Kidney (tissue), 14 donors: ENCODE data around the gene C9orf78. TPM values are rescaled to one million over a fixed set of nuclear protein-coding genes. Genes with fewer than 3 reads are reported as not detected.

ENCODE experiments used
- DNase-seq, 5 donors: peaks; one replicate each; pipeline ENCODE4 v3.0.0-alpha.2; 2013 to 2020
- FAIRE-seq: peaks from 2 replicates; lab custom pipeline; 2012; peaks lifted over from hg19 to GRCh38; lab: Jason Lieb, UNC
- H3K27ac ChIP-seq, 2 donors: one replicate each; pipeline ENCODE4 v1.7.0; 2013; ENCODE audit warnings: low read depth in 2 of 2, low read length in 2 of 2, inconsistent platforms in 1 of 2
- H3K27me3 ChIP-seq: one replicate; pipeline ENCODE4 v1.7.1; 2013; ENCODE audit warnings: low read length, inconsistent platforms; ENCODE audit not compliant: control insufficient read depth, insufficient read depth
- H3K36me3 ChIP-seq, 3 donors: one replicate each; pipeline versions ENCODE4 v1.7.0 to v1.7.1; 2013; ENCODE audit warnings: low read length in 3 of 3, control low read depth in 1 of 3, inconsistent platforms in 1 of 3; ENCODE audit not compliant: insufficient read depth in 3 of 3, control insufficient read depth in 2 of 3
- H3K4me1 ChIP-seq, 3 donors: one replicate each; pipeline versions ENCODE4 v1.7.0 to v1.7.1; 2013; ENCODE audit warnings: low read length in 3 of 3, inconsistent platforms in 1 of 3, low read depth in 1 of 3; ENCODE audit not compliant: control insufficient read depth in 2 of 3, insufficient read depth in 2 of 3
- H3K4me3 ChIP-seq, 3 donors: one replicate each; pipeline versions ENCODE4 v1.7.0 to v1.8.1; 2013; ENCODE audit warnings: low read length in 3 of 3, control low read depth in 1 of 3, inconsistent platforms in 1 of 3
- H3K9ac ChIP-seq, 3 donors: one replicate each; pipeline versions ENCODE4 v1.7.0 to v1.7.1; 2013; ENCODE audit warnings: low read length in 3 of 3, control low read depth in 1 of 3, inconsistent platforms in 1 of 3
- H3K9me3 ChIP-seq, 3 donors: one replicate each; pipeline versions ENCODE4 v1.7.0 to v1.7.1; 2013; ENCODE audit warnings: low read length in 3 of 3, control low read depth in 1 of 3, inconsistent platforms in 1 of 3; ENCODE audit not compliant: control insufficient read depth in 2 of 3, insufficient read depth in 1 of 3
- CTCF ChIP-seq: IDR thresholded peaks from 3 replicates; pipeline ENCODE4 v1.5.1; 2012; ENCODE audit warnings: mild to moderate bottlenecking, moderate library complexity, borderline replicate concordance; ENCODE audit not compliant: insufficient read depth; ENCODE audit errors: extremely low read depth
- intact Hi-C: fragments of 100-400 bp; cut with DNase I; formaldehyde crosslinking; loops from one replicate; pipeline ENCODE4 v1.11.1; 2022
- polyA plus RNA-seq: library from polyadenylated mRNA; stranded (reverse); fragments of 350-450 nt; fragmentation: Illumina TruSeq; extraction: RNeasy Lipid Tissue Mini Kit (QIAGEN cat#74804); gene quantifications from one replicate; pipeline ENCODE4 v1.2.3, GENCODE V29; 2014; ENCODE audit warnings: low read depth, low replicate concordance; ENCODE audit not compliant: insufficient read depth
- total RNA-seq: library from RNA; stranded (reverse); fragmentation: NEBNext Ultra II Directional; extraction: Animal tissue kit (Norgen Biotek cat#: 25700); gene quantifications from one replicate; pipeline ENCODE4 v1.2.1, GENCODE V29; 2021
- donor health status: control.
- donor health status: control.
- donor health status: control.
- donor health status: control.
- donor health status: control.
- donor health status: DM: yes; HTN: yes; CAD: no.
- donor health status: Normal renal cell carcinoma (clear cell type).

C9orf78 gene
- total and polyA plus RNA-seq, 2 donors from 2014 or later: 39.7 to 62.1 TPM

DNA sequence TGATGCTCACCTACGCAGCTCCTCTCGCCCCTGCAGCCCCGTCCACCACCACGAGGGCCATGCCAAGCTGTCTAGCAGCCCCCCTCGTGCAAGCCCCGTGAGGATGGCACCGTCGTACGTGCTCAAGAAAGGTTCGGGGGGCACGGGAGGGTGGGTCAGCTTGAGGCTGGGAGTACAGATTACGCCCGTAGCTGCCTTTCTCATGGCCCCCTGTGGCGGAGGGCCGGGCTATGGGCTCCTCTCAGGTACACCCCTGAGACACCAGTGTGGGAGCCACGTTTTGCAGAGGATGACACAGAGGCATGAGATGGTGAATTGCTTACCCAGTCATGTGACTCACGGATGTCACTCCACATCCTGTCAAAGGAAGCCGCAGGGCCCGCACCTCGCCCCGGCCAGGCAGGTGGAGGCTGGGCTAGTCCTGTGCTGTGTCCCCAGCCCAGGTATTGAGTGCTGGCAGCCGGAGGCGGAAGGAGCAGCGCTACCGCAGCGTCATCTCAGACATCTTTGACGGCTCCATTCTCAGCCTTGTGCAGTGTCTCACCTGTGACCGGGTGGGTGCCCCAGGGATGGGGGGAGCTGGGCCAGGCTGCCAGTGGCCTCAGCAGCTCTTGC, 33.9 kb upstream of the C9orf78 start:
- Histone ChIP-seq H3K27me3 (no peaks in the 10 kb centered on the region), H3K9me3 (no peaks in the 10 kb centered on the region), H3K9ac (no peak overlapping the region), H3K4me3 (no peak overlapping the region), H3K4me1 (no peaks in the 10 kb centered on the region), H3K36me3 (peaks cover 0 to 16% (median 6%) of the 10 kb centered on the region in 3 donors), H3K27ac (no peak overlapping the region)
- FAIRE-seq (no peak), DNase-seq (peak in 1 of 5 donors; percentile 87)
- intact Hi-C loops: no loop called here
- no peak for TF ChIP-seq CTCF

DNA sequence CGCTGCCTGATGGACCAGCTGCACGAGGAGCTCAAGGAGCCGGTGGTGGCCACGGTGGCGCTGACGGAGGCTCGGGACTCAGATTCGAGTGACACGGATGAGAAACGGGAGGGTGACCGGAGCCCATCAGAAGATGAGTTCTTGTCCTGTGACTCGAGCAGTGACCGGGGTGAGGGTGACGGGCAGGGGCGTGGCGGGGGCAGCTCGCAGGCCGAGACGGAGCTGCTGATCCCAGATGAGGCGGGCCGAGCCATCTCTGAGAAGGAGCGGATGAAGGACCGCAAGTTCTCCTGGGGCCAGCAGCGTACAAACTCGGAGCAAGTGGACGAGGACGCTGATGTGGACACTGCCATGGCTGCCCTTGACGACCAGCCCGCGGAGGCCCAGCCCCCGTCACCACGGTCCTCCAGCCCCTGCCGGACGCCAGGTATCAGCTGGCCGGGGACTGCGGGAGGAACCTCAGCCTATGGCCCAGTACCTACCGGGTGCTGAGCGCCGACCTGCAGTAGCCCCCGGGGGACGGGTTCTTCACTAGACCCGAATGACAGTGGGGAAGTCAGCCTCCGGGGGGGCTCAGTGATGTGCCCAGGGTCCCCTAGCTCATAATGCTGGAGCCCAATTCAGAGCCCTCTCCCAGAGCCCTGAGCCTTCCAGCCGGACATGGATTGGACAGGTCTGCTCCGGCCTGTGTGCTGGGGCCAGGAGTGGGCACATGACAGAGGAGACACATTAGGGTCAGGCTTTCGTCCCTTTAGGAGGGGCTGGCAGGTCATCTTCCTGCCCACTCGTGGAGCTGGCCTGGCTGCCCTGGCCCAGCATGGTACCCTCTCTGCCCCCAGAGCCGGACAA, 33.2 kb upstream of the C9orf78 start:
- Histone ChIP-seq H3K9me3 (no peaks in the 10 kb centered on the region), H3K4me3 (no peak overlapping the region), H3K27ac (no peak overlapping the region), H3K4me1 (no peaks in the 10 kb centered on the region), H3K9ac (no peak overlapping the region), H3K36me3 (peaks cover 0 to 13% (median 7%) of the 10 kb centered on the region in 3 donors), H3K27me3 (no peaks in the 10 kb centered on the region)
- intact Hi-C loops: no loop called here
- no peak for TF ChIP-seq CTCF
- FAIRE-seq (no peak), DNase-seq (peak in 1 of 5 donors; percentile 82)

GRCh38 chr9:129867136-129868022, 32.3 kb upstream of the C9orf78 start:
- FAIRE-seq: no peak
- TF ChIP-seq CTCF: no peak
- Histone ChIP-seq H3K36me3 (peaks cover 0 to 15% (median 8%) of the 10 kb centered on the region in 3 donors), H3K27me3 (no peaks in the 10 kb centered on the region), H3K9me3 (no peaks in the 10 kb centered on the region), H3K9ac (no peak overlapping the region), H3K27ac (no peak overlapping the region), H3K4me1 (no peaks in the 10 kb centered on the region), H3K4me3 (no peak overlapping the region)
- no peak for DNase-seq
- intact Hi-C loops: no loop called here
